H1 (cell line): ENCODE results near the gene TLR5. TPM values are rescaled to one million over a fixed set of nuclear protein-coding genes. Genes with fewer than 3 reads are reported as not detected.

Source experiments
- CTCF ChIA-PET: fragments of 300-600 bp; sonication (Branson Sonifier 250); formaldehyde crosslinking; loops from one replicate; lab custom pipeline; 2021; ENCODE audit not compliant: partially characterized antibody; lab: Charles Lee
- POLR2A ChIA-PET: fragments of 300-600 bp; sonication (Branson Sonifier 250); formaldehyde crosslinking; loops from one replicate; lab custom pipeline; 2021; ENCODE audit warnings: inconsistent platforms; ENCODE audit not compliant: partially characterized antibody; lab: Charles Lee
- DNase-seq, 2 experiments: peaks; one replicate each; pipeline versions ENCODE4 v3.0.0 to v3.0.0-alpha.2; 2010 to 2022; ENCODE audit warnings: low spot score in 2 of 2, low read depth in 1 of 2, mixed read lengths in 1 of 2
- FAIRE-seq: peaks from 2 replicates; lab custom pipeline; 2011; peaks lifted over from hg19 to GRCh38; lab: Jason Lieb, UNC
- H2AFZ ChIP-seq: 2 replicates; pipeline ENCODE4 v1.8.1; 2012; ENCODE audit warnings: low read length, inconsistent platforms
- H2AK5ac ChIP-seq: 2 replicates; pipeline ENCODE4 v1.6.1; 2013; ENCODE audit warnings: low read depth, low read length
- H2BK120ac ChIP-seq: replicated peaks from 2 replicates; pipeline ENCODE3; 2013; ENCODE audit warnings: low read depth, low read length, inconsistent platforms
- H2BK12ac ChIP-seq: 2 replicates; pipeline ENCODE4 v1.6.1; 2013; ENCODE audit warnings: low read depth, low read length
- H2BK15ac ChIP-seq: 2 replicates; pipeline ENCODE4 v1.6.1; 2013; ENCODE audit warnings: low read length
- H2BK20ac ChIP-seq: 2 replicates; pipeline ENCODE4 v1.6.1; 2013; ENCODE audit warnings: low read length
- H2BK5ac ChIP-seq: 2 replicates; pipeline ENCODE4 v1.6.1; 2013; ENCODE audit warnings: low read depth, low read length
- H3K14ac ChIP-seq: 2 replicates; pipeline ENCODE4 v1.6.1; 2013; ENCODE audit warnings: inconsistent platforms; ENCODE audit not compliant: insufficient read length
- H3K18ac ChIP-seq: 2 replicates; pipeline ENCODE4 v1.6.1; 2013; ENCODE audit warnings: low read length; ENCODE audit errors: extremely low read depth
- H3K23ac ChIP-seq: 2 replicates; pipeline ENCODE4 v1.6.1; 2013; ENCODE audit warnings: inconsistent platforms; ENCODE audit not compliant: insufficient read length
- H3K23me2 ChIP-seq: 2 replicates; pipeline ENCODE4 v1.6.1; 2013; ENCODE audit warnings: low read depth, low read length
- H3K27ac ChIP-seq: 2 replicates; pipeline ENCODE4 v1.6.1; 2011; ENCODE audit warnings: low read depth, low read length, inconsistent platforms
- H3K27me3 ChIP-seq, 4 experiments: replicated peaks in 1 of 4; 1 replicate in 1 of 4; 2 replicates in 3 of 4; pipeline versions ENCODE4 v1.6.1 to v1.8.1; 2011 to 2013; ENCODE audit warnings: low read length in 3 of 4, mild to moderate bottlenecking in 3 of 4, inconsistent platforms in 2 of 4, mixed read lengths in 2 of 4, moderate library complexity in 1 of 4; ENCODE audit not compliant: control insufficient read depth in 3 of 4, insufficient read depth in 3 of 4; ENCODE audit errors: extremely low read depth in 1 of 4
- H3K36me3 ChIP-seq, 4 experiments: 2 replicates each; pipeline versions ENCODE4 v1.6.1 to v1.8.1; 2011 to 2013; ENCODE audit warnings: mild to moderate bottlenecking in 4 of 4, low read length in 3 of 4, moderate library complexity in 2 of 4, control low read depth in 1 of 4, inconsistent platforms in 1 of 4; ENCODE audit not compliant: insufficient read depth in 4 of 4, control insufficient read depth in 2 of 4
- H3K4ac ChIP-seq: replicated peaks from 2 replicates; pipeline ENCODE3; 2013; ENCODE audit warnings: low read length, low read depth, mixed read lengths, inconsistent platforms; ENCODE audit not compliant: insufficient read length
- H3K4me1 ChIP-seq, 4 experiments: replicated peaks in 1 of 4; 1 replicate in 1 of 4; 2 replicates in 3 of 4; pipeline versions ENCODE4 v1.6.1 to v1.8.1; 2011 to 2013; ENCODE audit warnings: low read length in 3 of 4, inconsistent platforms in 2 of 4, mixed read lengths in 1 of 4; ENCODE audit not compliant: insufficient read depth in 4 of 4, control insufficient read depth in 3 of 4
- H3K4me2 ChIP-seq, 2 experiments: 2 replicates each; pipeline versions ENCODE4 v1.6.1 to v1.8.1; 2011 to 2013; ENCODE audit warnings: low read depth in 2 of 2, low read length in 2 of 2, control low read depth in 1 of 2, inconsistent platforms in 1 of 2, mild to moderate bottlenecking in 1 of 2; ENCODE audit not compliant: insufficient read depth in 1 of 2
- H3K4me3 ChIP-seq, 4 experiments: fragments of 200-600, 300-600 bp in 1 of 4; sonication (generic), shearing (Covaris generic), sonication (Bioruptor Twin) in 1 of 4; 2 replicates each; pipeline versions ENCODE4 v1.5.1 to v1.8.1; 2011 to 2016; ENCODE audit warnings: low read length in 4 of 4, low read depth in 3 of 4, control low read depth in 2 of 4, inconsistent platforms in 2 of 4, mild to moderate bottlenecking in 2 of 4, mixed read lengths in 1 of 4, moderate library complexity in 1 of 4; ENCODE audit not compliant: insufficient read depth in 2 of 4; ENCODE audit errors: extremely low read depth in 1 of 4
- H3K56ac ChIP-seq: replicated peaks from 2 replicates; pipeline ENCODE3; 2013; ENCODE audit warnings: low read depth, mild to moderate bottlenecking, mixed read lengths, low read length, inconsistent platforms; ENCODE audit not compliant: insufficient read length
- H3K79me1 ChIP-seq: 2 replicates; pipeline ENCODE4 v1.6.1; 2013; ENCODE audit warnings: low read depth, low read length, control low read depth
- H3K79me2 ChIP-seq, 2 experiments: 2 replicates each; pipeline versions ENCODE4 v1.6.1 to v1.8.1; 2012 to 2013; ENCODE audit warnings: low read length in 2 of 2, mild to moderate bottlenecking in 2 of 2, inconsistent platforms in 1 of 2; ENCODE audit not compliant: insufficient read depth in 2 of 2, control insufficient read depth in 1 of 2
- H3K9ac ChIP-seq, 4 experiments: replicated peaks in 1 of 4; 1 replicate in 1 of 4; 2 replicates in 3 of 4; pipeline versions ENCODE4 v1.6.1 to v1.8.1; 2011 to 2013; ENCODE audit warnings: low read depth in 3 of 4, low read length in 3 of 4, control low read depth in 2 of 4, mild to moderate bottlenecking in 2 of 4, moderate library complexity in 2 of 4, inconsistent platforms in 1 of 4; ENCODE audit errors: extremely low read depth in 1 of 4
- H3K9me3 ChIP-seq, 2 experiments: 2 replicates each; pipeline versions ENCODE4 v1.6.1 to v1.8.1; 2012 to 2013; ENCODE audit warnings: mild to moderate bottlenecking in 2 of 2, moderate library complexity in 2 of 2, control low read depth in 1 of 2, inconsistent platforms in 1 of 2, low read depth in 1 of 2, low read length in 1 of 2, mixed read lengths in 1 of 2; ENCODE audit not compliant: insufficient read depth in 2 of 2
- H4K20me1 ChIP-seq, 2 experiments: replicated peaks in 1 of 2; 2 replicates each; pipeline versions ENCODE3 to v1.8.1; 2011 to 2013; ENCODE audit warnings: inconsistent platforms in 2 of 2, low read length in 2 of 2, mild to moderate bottlenecking in 1 of 2; ENCODE audit not compliant: insufficient read depth in 2 of 2, control insufficient read depth in 1 of 2
- H4K5ac ChIP-seq: 2 replicates; pipeline ENCODE4 v1.6.1; 2013; ENCODE audit warnings: low read length, low read depth, mixed read lengths, inconsistent platforms; ENCODE audit not compliant: insufficient read length
- H4K8ac ChIP-seq: 2 replicates; pipeline ENCODE4 v1.8.0; 2013; ENCODE audit warnings: mild to moderate bottlenecking, moderate library complexity, low read length, inconsistent platforms; ENCODE audit not compliant: insufficient read depth; ENCODE audit errors: extremely low read depth
- H4K91ac ChIP-seq: replicated peaks from 2 replicates; pipeline ENCODE3; 2013; ENCODE audit warnings: low read length, mixed read lengths, inconsistent platforms; ENCODE audit not compliant: insufficient read length
- ASH2L ChIP-seq: fragments of 200-600, 300-600 bp; sonication (generic); IDR thresholded peaks from one replicate; pipeline ENCODE4 v1.7.1; 2017; ENCODE audit warnings: low read length
- ATF2 ChIP-seq: IDR thresholded peaks from 2 replicates; pipeline ENCODE4 v1.6.1; 2012; ENCODE audit warnings: low read length, inconsistent platforms
- ATF3 ChIP-seq: IDR thresholded peaks from 2 replicates; pipeline ENCODE4 v1.6.1; 2011; ENCODE audit warnings: low read depth, mild to moderate bottlenecking, low read length; ENCODE audit not compliant: insufficient read depth
- BACH1 ChIP-seq: IDR thresholded peaks from 2 replicates; pipeline ENCODE4 v1.6.1; 2012; ENCODE audit warnings: low read length, improper control_type of control experiment
- E2F6 ChIP-seq: IDR thresholded peaks from 2 replicates; pipeline ENCODE4 v1.6.1; 2012; ENCODE audit warnings: inconsistent platforms
- GABPA ChIP-seq: IDR thresholded peaks from 2 replicates; pipeline ENCODE4 v1.6.1; 2011; ENCODE audit warnings: mild to moderate bottlenecking, low read length, moderate library complexity, borderline replicate concordance; ENCODE audit not compliant: insufficient read depth
- HDAC6 ChIP-seq: IDR thresholded peaks from one replicate; pipeline ENCODE4 v1.7.1; 2012; ENCODE audit warnings: low read depth, mild to moderate bottlenecking, inconsistent platforms, low read length, moderate library complexity
- SAP30 ChIP-seq: fragments of 300-600 bp; sonication (generic); IDR thresholded peaks from 2 replicates; pipeline ENCODE4 v1.7.1; 2012; ENCODE audit warnings: low read length, moderate library complexity, mild to moderate bottlenecking, inconsistent platforms; ENCODE audit not compliant: insufficient read depth, insufficient replicate concordance
- WGBS, 2 experiments: shearing (Covaris generic) in 1 of 2; methylation state at CpG; one replicate each; pipeline versions ENCODE4 v1.1.6 to v1.1.7; 2013 to 2015; ENCODE audit warnings: low lambda C conversion rate in 2 of 2, mixed read lengths in 2 of 2, inconsistent platforms in 1 of 2, low coverage in 1 of 2, missing lambda C conversion rate in 1 of 2; ENCODE audit not compliant: insufficient replicate concordance in 2 of 2, insufficient coverage in 1 of 2, insufficient read length in 1 of 2; ENCODE audit errors: extremely low coverage in 1 of 2, missing lambda C conversion rate in 1 of 2; 5-methylcytosine and 5-hydroxymethylcytosine counted together
- polyA plus RNA-seq, 7 experiments: library from polyadenylated mRNA; depleted of rRNA in 3 of 7; stranded (reverse) in 5 of 7; unstranded in 2 of 7; fragments of >200 nt in 5 of 7; fragments of 200-250 nt in 2 of 7; gene quantifications; 1 replicate in 5 of 7; 2 replicates in 1 of 7; 4 replicates in 1 of 7; pipeline versions ENCODE4 v1.2.1 to v1.2.3, GENCODE V29; 2011 to 2013; ENCODE audit warnings: missing spikeins in 2 of 7, mixed read lengths in 2 of 7
- total RNA-seq: library from RNA; stranded (reverse); fragmentation: NEBNext Ultra II Directional; extraction: Animal tissue kit (Norgen Biotek cat#: 25700); gene quantifications from 2 replicates; pipeline ENCODE4 v1.2.1, GENCODE V29; 2021

The TLR5 gene
- total and polyA plus RNA-seq, 2 of the 8 experiments (the other 6 are each of a cell fraction or from before 2014, with no cell fraction given), result 0.35 to 0.74 TPM

GRCh38 chr1:223087291-223088255, 55.5 kb downstream of the TLR5 start:
- peaks cover 0 to 4% (median 0%) of the 10 kb centered on the region in 4 experiments; a peak in 1 of 7 replicates for H3K4me1 ChIP-seq
- H2BK20ac ChIP-seq, result no peak overlapping the region
- no peak overlapping the region for H4K5ac ChIP-seq
- H4K20me1 ChIP-seq, result no peaks in the 10 kb centered on the region
- no peak overlapping the region for H2AFZ ChIP-seq
- H3K79me2 ChIP-seq, result no peaks in the 10 kb centered on the region
- DNase-seq (no peak), FAIRE-seq (no peak)
- H3K14ac ChIP-seq, result no peak overlapping the region
- no peak overlapping the region for H3K4me2 ChIP-seq
- no peak overlapping the region for H3K18ac ChIP-seq
- H2AK5ac ChIP-seq, result no peak overlapping the region
- no peaks in the 10 kb centered on the region for H3K36me3 ChIP-seq
- H3K27ac ChIP-seq, result no peak overlapping the region
- no peak overlapping the region for H3K56ac ChIP-seq
- H3K4me3 ChIP-seq, result no peak overlapping the region
- no peak overlapping the region for H3K9ac ChIP-seq
- H3K23me2 ChIP-seq, result no peaks in the 10 kb centered on the region
- no peak overlapping the region for H2BK15ac ChIP-seq
- ChIA-PET POLR2A (interaction anchor here (1.0 to 4.2 kb wide), 6 partner anchors 36 to 79 kb away, joined by 3 to 17 read pairs (median 8); no protein-coding TSS in a partner anchor), CTCF (interaction anchor here (0.7 to 18.1 kb wide), 16 partner anchors 10 to 333 kb away, joined by 3 to 163 read pairs (median 8); no protein-coding TSS in a partner anchor)
- H3K27me3 ChIP-seq, result peaks cover 0 to 5% (median 1%) of the 10 kb centered on the region in 4 experiments; a peak in 3 of 7 replicates
- no peak overlapping the region for H2BK120ac ChIP-seq
- no peak overlapping the region for H3K4ac ChIP-seq
- H3K79me1 ChIP-seq, result no peaks in the 10 kb centered on the region
- no peak overlapping the region for H4K91ac ChIP-seq
- 88% methylated on average over 10 of the region's 10 CpGs; no CpG with 5 or more reads in 1 of the 2 experiments for WGBS, 2 experiments
- H3K23ac ChIP-seq, result no peak overlapping the region
- H4K8ac ChIP-seq, result no peak overlapping the region
- no peak overlapping the region for H2BK5ac ChIP-seq
- no peak overlapping the region for H2BK12ac ChIP-seq
- H3K9me3 ChIP-seq, result no peaks in the 10 kb centered on the region
- TF ChIP-seq ATF3 (no peak), E2F6 (no peak), SAP30 (no peak), BACH1 (no peak), ASH2L (no peak), GABPA (no peak), HDAC6 (no peak), ATF2 (no peak)
